Osteocyte (in vitro differentiated cells): ENCODE measurements around the gene ARID4A. TPM values are rescaled to one million over a fixed set of nuclear protein-coding genes. Genes with fewer than 3 reads are reported as not detected.

Source experiments
- DNase-seq: peaks from one replicate; pipeline ENCODE4 v3.0.0; 2021; ENCODE audit warnings: mixed read lengths; ENCODE audit not compliant: unreplicated experiment; ENCODE audit errors: extremely low spot score
- H3K27ac Mint-ChIP-seq: one replicate; pipeline ENCODE4 v1.8.0; 2021; ENCODE audit warnings: mild to moderate bottlenecking, mixed read lengths; ENCODE audit not compliant: unreplicated experiment
- H3K27me3 Mint-ChIP-seq: one replicate; pipeline ENCODE4 v1.8.0; 2021; ENCODE audit warnings: mixed read lengths; ENCODE audit not compliant: unreplicated experiment
- H3K36me3 Mint-ChIP-seq: one replicate; pipeline ENCODE4 v1.8.0; 2021; ENCODE audit warnings: mixed read lengths; ENCODE audit not compliant: unreplicated experiment
- H3K4me1 Mint-ChIP-seq: one replicate; pipeline ENCODE4 v1.8.0; 2021; ENCODE audit warnings: mixed read lengths; ENCODE audit not compliant: unreplicated experiment
- H3K4me3 Mint-ChIP-seq: one replicate; pipeline ENCODE4 v1.8.0; 2021; ENCODE audit warnings: mild to moderate bottlenecking, moderate library complexity, mixed read lengths; ENCODE audit not compliant: unreplicated experiment
- H3K9me3 Mint-ChIP-seq: one replicate; pipeline ENCODE4 v1.8.0; 2021; ENCODE audit warnings: mixed read lengths; ENCODE audit not compliant: unreplicated experiment
- CTCF ChIP-seq: fragments of 200-600 bp; sonication (generic); IDR thresholded peaks from 2 replicates; pipeline ENCODE4 v1.5.0; 2021; ENCODE audit warnings: antibody characterized with exemption, mild to moderate bottlenecking, moderate library complexity
- total RNA-seq: library from RNA; stranded (reverse); gene quantifications from 2 replicates; pipeline ENCODE4 v1.2.1, GENCODE V29; 2021

The ARID4A gene
- total RNA-seq, 1 donor from 2014 or later: 19.1 TPM

- H3K27me3 Mint-ChIP-seq: no peaks in the 10 kb centered on the region
- H3K4me1 Mint-ChIP-seq: no peaks in the 10 kb centered on the region
- H3K4me3 Mint-ChIP-seq: no peak overlapping the region
- no peak for DNase-seq
- no peak overlapping the region for H3K27ac Mint-ChIP-seq
- no peaks in the 10 kb centered on the region for H3K9me3 Mint-ChIP-seq
- no peak for TF ChIP-seq CTCF
- peaks cover 40% of the 10 kb centered on the region for H3K36me3 Mint-ChIP-seq
Measured at GRCh38 chr14:58307597-58308316, 9.4 kb downstream of the ARID4A start.

GRCh38 chr14:58309086-58309485, 10.7 kb downstream of the ARID4A start:
- no peaks in the 10 kb centered on the region for H3K4me1 Mint-ChIP-seq
- no peak for DNase-seq
- H3K27ac Mint-ChIP-seq: no peak overlapping the region
- H3K27me3 Mint-ChIP-seq: no peaks in the 10 kb centered on the region
- H3K4me3 Mint-ChIP-seq: no peak overlapping the region
- H3K9me3 Mint-ChIP-seq: no peaks in the 10 kb centered on the region
- no peak for TF ChIP-seq CTCF
- H3K36me3 Mint-ChIP-seq: peaks cover 35% of the 10 kb centered on the region

- no peaks in the 10 kb centered on the region for H3K4me1 Mint-ChIP-seq
- no peak for TF ChIP-seq CTCF
Measured at GRCh38 chr14:58313699-58314098, 15.3 kb downstream of the ARID4A start.

GRCh38 chr14:58315606-58316005, 17.3 kb downstream of the ARID4A start:
- peaks cover 24% of the 10 kb centered on the region for H3K36me3 Mint-ChIP-seq
- H3K9me3 Mint-ChIP-seq: no peaks in the 10 kb centered on the region
- no peak for TF ChIP-seq CTCF
- H3K27ac Mint-ChIP-seq: no peak overlapping the region
- no peaks in the 10 kb centered on the region for H3K4me1 Mint-ChIP-seq
- H3K27me3 Mint-ChIP-seq: no peaks in the 10 kb centered on the region
- no peak overlapping the region for H3K4me3 Mint-ChIP-seq
- no peak for DNase-seq

More at GRCh38 chr14:58313699-58314098, 15.3 kb downstream of the ARID4A start:
- no peak for DNase-seq
- Mint-ChIP-seq H3K27ac (no peak overlapping the region), H3K4me3 (no peak overlapping the region), H3K9me3 (no peaks in the 10 kb centered on the region), H3K27me3 (no peaks in the 10 kb centered on the region), H3K36me3 (peaks cover 30% of the 10 kb centered on the region)

GRCh38 chr14:58327019-58327418, 28.7 kb downstream of the ARID4A start:
- no peaks in the 10 kb centered on the region for H3K27me3 Mint-ChIP-seq
- H3K36me3 Mint-ChIP-seq: peaks cover 35% of the 10 kb centered on the region
- H3K4me3 Mint-ChIP-seq: no peak overlapping the region
- no peak overlapping the region for H3K27ac Mint-ChIP-seq
- peaks cover 16% of the 10 kb centered on the region for H3K4me1 Mint-ChIP-seq
- no peak for DNase-seq
- no peaks in the 10 kb centered on the region for H3K9me3 Mint-ChIP-seq
- TF ChIP-seq CTCF: no peak
